Measurements from ENCODE around the gene TLX3. TPM values are rescaled to one million over a fixed set of nuclear protein-coding genes. Genes with fewer than 3 reads are reported as not detected.

The TLX3 gene
- total RNA-seq, 1 experiment from 2014 or later: not detected

- Histone ChIP-seq H3K27ac (ENCODE audit: low read length) (no peak overlapping the region), H3K4me3 (ENCODE audit: low read depth in 2 of 2, low read length in 2 of 2) (no peak overlapping the region), H3K4me1 (ENCODE audit: control insufficient read depth, insufficient read depth, low read length) (no peaks in the 10 kb centered on the region), H3K9me3 (ENCODE audit: control insufficient read depth, insufficient read depth, low read depth, low read length) (no peaks in the 10 kb centered on the region), H3K36me3 (ENCODE audit: control insufficient read depth, insufficient read depth, low read length) (no peaks in the 10 kb centered on the region; the same call in 1 of the 2 replicates), H3K27me3 (ENCODE audit: control insufficient read depth, insufficient read depth, low read length) (peaks cover 2% of the 10 kb centered on the region; the same call in 1 of the 2 replicates)
- no peak for DNase-seq (ENCODE audit: low read depth, low spot score)
- POLR2A ChIA-PET: no interaction called here
- in situ Hi-C loops (cut with HindIII; ENCODE audit: low pct_unique_long_range_greater_than_20kb, low sequenced_read_pairs): no loop called here
- no TSS peak for BruUV-seq (replicated peaks)
- TF ChIP-seq SIN3A (IDR thresholded peaks at IDR 0.05; ENCODE audit: borderline replicate concordance, insufficient read depth, low read depth, low read length) (no peak), REST (IDR thresholded peaks at IDR 0.05; ENCODE audit: insufficient read depth in 1 of 2, low read depth in 2 of 2, low read length in 1 of 2) (no peak), POLR2AphosphoS5 (IDR thresholded peaks at IDR 0.05; ENCODE audit: low read depth, low read length) (no peak), TCF7L2 (IDR thresholded peaks at IDR 0.05; ENCODE audit: low read depth, low read length) (no peak), CTCF (IDR thresholded peaks at IDR 0.05) (no peak)
- CTCF ChIA-PET: no interaction called here
- intact Hi-C loops (cut with micrococcal nuclease; ENCODE audit: unreplicated experiment): no loop called here
- no peak for ATAC-seq
Observed at GRCh38 chr5:171270136-171270535, 38.9 kb upstream of the TLX3 start.

- in situ Hi-C loops (cut with HindIII; ENCODE audit: low pct_unique_long_range_greater_than_20kb, low sequenced_read_pairs) (no loop called here), intact Hi-C loops (cut with micrococcal nuclease; ENCODE audit: unreplicated experiment) (no loop called here)
- POLR2A ChIA-PET: no interaction called here
Observed at GRCh38 chr5:171271798-171272197, 37.2 kb upstream of the TLX3 start.

More at GRCh38 chr5:171271798-171272197, 37.2 kb upstream of the TLX3 start:
- ATAC-seq: no peak
- no TSS peak for BruUV-seq (replicated peaks)
- DNase-seq (ENCODE audit: low read depth, low spot score): no peak
- no peak overlapping the region for H3K27ac ChIP-seq (ENCODE audit: low read length)
- no peaks in the 10 kb centered on the region for H3K4me1 ChIP-seq (ENCODE audit: control insufficient read depth, insufficient read depth, low read length)
- H3K4me3 ChIP-seq (ENCODE audit: low read depth in 2 of 2, low read length in 2 of 2): no peak overlapping the region
- CTCF ChIA-PET: no interaction called here
- no peak for TF ChIP-seq SIN3A (IDR thresholded peaks at IDR 0.05; ENCODE audit: borderline replicate concordance, insufficient read depth, low read depth, low read length)
- TF ChIP-seq REST (IDR thresholded peaks at IDR 0.05; ENCODE audit: insufficient read depth in 1 of 2, low read depth in 2 of 2, low read length in 1 of 2): no peak
- no peak for TF ChIP-seq POLR2AphosphoS5 (IDR thresholded peaks at IDR 0.05; ENCODE audit: low read depth, low read length)
- no peaks in the 10 kb centered on the region for H3K9me3 ChIP-seq (ENCODE audit: control insufficient read depth, insufficient read depth, low read depth, low read length)
- H3K36me3 ChIP-seq (ENCODE audit: control insufficient read depth, insufficient read depth, low read length): no peaks in the 10 kb centered on the region; the same call in 1 of the 2 replicates
- H3K27me3 ChIP-seq (ENCODE audit: control insufficient read depth, insufficient read depth, low read length): no peaks in the 10 kb centered on the region; the same call in none of the 2 replicates
